K562 (cell line): ENCODE results near the gene NUAK2. TPM values are rescaled to one million over a fixed set of nuclear protein-coding genes. Genes with fewer than 3 reads are reported as not detected.

Source experiments
- ATF4 ChIP-seq: fragments of 450-650 bp; formaldehyde crosslinking; IDR thresholded peaks from 2 replicates; pipeline ENCODE4 v1.4.0; 2022; ENCODE audit warnings: mild to moderate bottlenecking, moderate library complexity
- DACH1 ChIP-seq: fragments of 450-650 bp; IDR thresholded peaks from 2 replicates; pipeline ENCODE4 v1.6.1; 2018; ENCODE audit not compliant: partially characterized antibody
- ELF1 ChIP-seq: fragments of 200-800 bp; sonication (Bioruptor generic); IDR thresholded peaks from 2 replicates; pipeline ENCODE4 v1.6.1; 2016; ENCODE audit warnings: missing genetic modification characterization, missing compliant biosample characterization
- EWSR1 ChIP-seq: fragments of 450-650 bp; IDR thresholded peaks from 2 replicates; pipeline ENCODE4 v1.6.1; 2018; ENCODE audit warnings: borderline replicate concordance, mild to moderate bottlenecking, low read depth, moderate library complexity; ENCODE audit not compliant: partially characterized antibody
- HIVEP1 ChIP-seq: fragments of 250-450 bp; sonication (Bioruptor Pico); IDR thresholded peaks from 2 replicates; pipeline ENCODE4 v1.4.0; 2020; ENCODE audit warnings: mild to moderate bottlenecking
- JUN ChIP-seq, 2 experiments: sonication (generic) in 1 of 2; formaldehyde crosslinking in 1 of 2; IDR thresholded peaks; 2 replicates each; pipeline versions ENCODE4 v1.6.1 to v1.8.0; 2012 to 2022; ENCODE audit warnings: borderline replicate concordance in 2 of 2, mild to moderate bottlenecking in 2 of 2, improper control_type of control experiment in 1 of 2, low read depth in 1 of 2, low read length in 1 of 2, missing genetic modification reagents in 1 of 2
- NCOA1 ChIP-seq: fragments of 450-650 bp; IDR thresholded peaks from 2 replicates; pipeline ENCODE4 v1.6.1; 2016; ENCODE audit warnings: low read depth
- NFXL1 ChIP-seq: fragments of 450-650 bp; formaldehyde crosslinking; IDR thresholded peaks from 2 replicates; pipeline ENCODE4 v1.4.0; 2021; ENCODE audit warnings: mild to moderate bottlenecking
- NR3C1 ChIP-seq: sonication (generic); formaldehyde crosslinking; IDR thresholded peaks from 2 replicates; pipeline ENCODE4 v1.8.1; 2022; ENCODE audit warnings: missing genetic modification reagents
- PHF20 ChIP-seq: fragments of 450-650 bp; IDR thresholded peaks from 2 replicates; pipeline ENCODE4 v1.6.1; 2018; ENCODE audit not compliant: partially characterized antibody
- SIX5 ChIP-seq, 2 experiments: IDR thresholded peaks; 2 replicates each; pipeline ENCODE4 v1.6.1; 2011; ENCODE audit warnings: low read length in 2 of 2, borderline replicate concordance in 1 of 2, low read depth in 1 of 2, mild to moderate bottlenecking in 1 of 2, moderate library complexity in 1 of 2; ENCODE audit not compliant: insufficient read depth in 1 of 2
- SREBF1 ChIP-seq: fragments of 150-350 bp; IDR thresholded peaks from 2 replicates; pipeline ENCODE4 v1.6.1; 2014; ENCODE audit warnings: antibody characterized with exemption, low read depth, low read length, borderline replicate concordance
- WHSC1 ChIP-seq: IDR thresholded peaks from one replicate; pipeline ENCODE4 v1.6.1; 2012; ENCODE audit warnings: low read length, control low read depth, inconsistent platforms
- ZKSCAN8 ChIP-seq: fragments of 200-800 bp; sonication (Bioruptor generic); IDR thresholded peaks from 2 replicates; pipeline ENCODE4 v1.6.1; 2016; ENCODE audit warnings: missing genetic modification characterization, missing compliant biosample characterization
- ZNF24 ChIP-seq: fragments of 450-650 bp; IDR thresholded peaks from 2 replicates; pipeline ENCODE4 v1.6.1; 2016
- ZNF696 ChIP-seq: fragments of 250-450 bp; sonication (Bioruptor Pico); conservative IDR thresholded peaks from 2 replicates; pipeline ENCODE4 v1.4.0; 2020; ENCODE audit warnings: mild to moderate bottlenecking, moderate library complexity
- ZNF778 ChIP-seq: fragments of 450-650 bp; formaldehyde crosslinking; IDR thresholded peaks from 2 replicates; pipeline ENCODE4 v1.4.0; 2020; ENCODE audit warnings: mild to moderate bottlenecking, moderate library complexity
- polyA plus RNA-seq, 8 experiments: library from polyadenylated mRNA; depleted of rRNA in 4 of 8; stranded (reverse) in 5 of 8; unstranded in 3 of 8; fragments of >200 nt; fragmentation: Nextera tagmentation in 2 of 8; fragmentation: Illumina TruSeq in 1 of 8; extraction: Ambion mirVana in 2 of 8; extraction: Trizol in 1 of 8; gene quantifications; 2 replicates each; pipeline versions ENCODE4 v1.2.1 to v1.2.3, GENCODE V29; 2011 to 2014; ENCODE audit warnings: inconsistent platforms in 1 of 8, missing spikeins in 1 of 8
- total RNA-seq, 7 experiments: library from RNA; depleted of rRNA in 6 of 7; stranded (reverse); fragments of >200 nt in 6 of 7; fragmentation: Illumina TruSeq in 2 of 7; extraction: Trizol in 2 of 7; gene quantifications; 2 replicates each; pipeline versions ENCODE4 v1.2.1 to v1.2.3, GENCODE V29; 2011 to 2021; ENCODE audit warnings: low replicate concordance in 1 of 7
- TF ChIP-seq, protein P1 (sequence below): fragments of 450-650 bp; IDR thresholded peaks from 2 replicates; pipeline ENCODE4 v1.6.1; 2016; ENCODE audit warnings: borderline replicate concordance
- TF ChIP-seq, protein P2 (sequence below): sonication (generic); formaldehyde crosslinking; IDR thresholded peaks from 2 replicates; pipeline ENCODE4 v1.8.1; 2023; ENCODE audit warnings: mild to moderate bottlenecking, missing genetic modification reagents
- TF ChIP-seq, protein P3 (sequence below): sonication (generic); formaldehyde crosslinking; IDR thresholded peaks from 2 replicates; pipeline ENCODE4 v1.8.0; 2022; ENCODE audit warnings: missing genetic modification reagents, mild to moderate bottlenecking, borderline replicate concordance

Gene NUAK2
- total and polyA plus RNA-seq, 9 of the 15 experiments (the other 6 are each of a cell fraction or from before 2014, with no cell fraction given), result 0.04 to 0.44 (median 0.14) TPM

DNA sequence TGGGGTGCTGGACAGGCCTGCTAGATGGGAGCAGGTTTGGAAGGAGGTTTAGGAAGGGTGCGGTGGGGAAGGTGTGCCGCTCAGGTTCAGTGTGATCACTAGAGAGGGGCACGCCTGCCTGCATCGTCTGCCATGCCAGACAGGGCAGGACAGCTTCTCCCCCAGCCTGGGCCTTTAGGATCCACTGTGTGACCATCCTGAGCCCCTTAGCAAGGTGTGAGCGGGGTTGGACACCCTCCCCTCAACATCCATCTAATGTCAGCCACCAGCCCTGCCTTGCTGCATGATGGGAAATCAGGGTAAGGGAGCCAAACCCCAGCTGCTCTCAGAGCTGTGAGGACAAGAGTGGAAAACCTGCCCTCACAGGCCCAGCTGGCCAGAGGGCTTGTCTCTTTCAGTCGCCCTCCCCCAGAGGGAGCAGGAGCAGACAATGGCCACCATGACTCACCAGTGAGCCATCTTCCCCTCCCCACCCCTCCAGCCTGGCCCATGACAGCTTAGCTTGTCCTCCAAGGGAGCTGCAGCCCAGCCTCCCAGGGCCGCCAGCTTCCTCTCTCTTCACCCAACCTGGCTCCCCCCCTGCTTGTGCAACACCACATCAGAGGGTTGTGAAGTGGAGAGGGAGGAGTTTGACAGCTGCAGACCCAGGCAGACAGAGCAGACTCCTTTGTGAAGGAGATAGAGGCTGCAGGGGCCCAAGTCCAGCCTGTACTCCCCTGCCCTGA lies 37.0 kb downstream of the NUAK2 start (continued):
- TF ChIP-seq, protein P1, sequence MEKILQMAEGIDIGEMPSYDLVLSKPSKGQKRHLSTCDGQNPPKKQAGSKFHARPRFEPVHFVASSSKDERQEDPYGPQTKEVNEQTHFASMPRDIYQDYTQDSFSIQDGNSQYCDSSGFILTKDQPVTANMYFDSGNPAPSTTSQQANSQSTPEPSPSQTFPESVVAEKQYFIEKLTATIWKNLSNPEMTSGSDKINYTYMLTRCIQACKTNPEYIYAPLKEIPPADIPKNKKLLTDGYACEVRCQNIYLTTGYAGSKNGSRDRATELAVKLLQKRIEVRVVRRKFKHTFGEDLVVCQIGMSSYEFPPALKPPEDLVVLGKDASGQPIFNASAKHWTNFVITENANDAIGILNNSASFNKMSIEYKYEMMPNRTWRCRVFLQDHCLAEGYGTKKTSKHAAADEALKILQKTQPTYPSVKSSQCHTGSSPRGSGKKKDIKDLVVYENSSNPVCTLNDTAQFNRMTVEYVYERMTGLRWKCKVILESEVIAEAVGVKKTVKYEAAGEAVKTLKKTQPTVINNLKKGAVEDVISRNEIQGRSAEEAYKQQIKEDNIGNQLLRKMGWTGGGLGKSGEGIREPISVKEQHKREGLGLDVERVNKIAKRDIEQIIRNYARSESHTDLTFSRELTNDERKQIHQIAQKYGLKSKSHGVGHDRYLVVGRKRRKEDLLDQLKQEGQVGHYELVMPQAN, result no peak
- TF ChIP-seq ZNF24, result peak; percentile 43; the same call in 1 of the 2 replicates
- no peak for TF ChIP-seq NR3C1 (CRISPR knock-in tag)
- no peak for TF ChIP-seq ELF1 (tag)
- no peak for TF ChIP-seq WHSC1
- no peak for TF ChIP-seq NCOA1
- TF ChIP-seq SREBF1, result 0 out of 2 replicates have a peak, but pooled peaks have one; percentile 33
- TF ChIP-seq ZKSCAN8, result no peak
- TF ChIP-seq, protein P2, sequence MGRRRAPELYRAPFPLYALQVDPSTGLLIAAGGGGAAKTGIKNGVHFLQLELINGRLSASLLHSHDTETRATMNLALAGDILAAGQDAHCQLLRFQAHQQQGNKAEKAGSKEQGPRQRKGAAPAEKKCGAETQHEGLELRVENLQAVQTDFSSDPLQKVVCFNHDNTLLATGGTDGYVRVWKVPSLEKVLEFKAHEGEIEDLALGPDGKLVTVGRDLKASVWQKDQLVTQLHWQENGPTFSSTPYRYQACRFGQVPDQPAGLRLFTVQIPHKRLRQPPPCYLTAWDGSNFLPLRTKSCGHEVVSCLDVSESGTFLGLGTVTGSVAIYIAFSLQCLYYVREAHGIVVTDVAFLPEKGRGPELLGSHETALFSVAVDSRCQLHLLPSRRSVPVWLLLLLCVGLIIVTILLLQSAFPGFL (CRISPR knock-in tag), result no peak
- no peak for TF ChIP-seq SIX5 (IDR thresholded peaks at IDR 0.05; ENCODE audit: borderline replicate concordance in 1 of 2, insufficient read depth in 1 of 2, low read depth in 1 of 2, low read length in 2 of 2)
- no peak for TF ChIP-seq ZNF778 (CRISPR knock-in tag)
- TF ChIP-seq, protein P3, sequence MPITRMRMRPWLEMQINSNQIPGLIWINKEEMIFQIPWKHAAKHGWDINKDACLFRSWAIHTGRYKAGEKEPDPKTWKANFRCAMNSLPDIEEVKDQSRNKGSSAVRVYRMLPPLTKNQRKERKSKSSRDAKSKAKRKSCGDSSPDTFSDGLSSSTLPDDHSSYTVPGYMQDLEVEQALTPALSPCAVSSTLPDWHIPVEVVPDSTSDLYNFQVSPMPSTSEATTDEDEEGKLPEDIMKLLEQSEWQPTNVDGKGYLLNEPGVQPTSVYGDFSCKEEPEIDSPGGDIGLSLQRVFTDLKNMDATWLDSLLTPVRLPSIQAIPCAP, result no peak
- no peak for TF ChIP-seq HIVEP1 (CRISPR knock-in tag)
- no peak for TF ChIP-seq EWSR1
- TF ChIP-seq ATF4 (CRISPR knock-in tag), result no peak
- no peak for TF ChIP-seq PHF20
- TF ChIP-seq JUN (IDR thresholded peaks at IDR 0.05; ENCODE audit: borderline replicate concordance, low read depth, low read length), result peak; percentile 97
- no peak for TF ChIP-seq JUN (CRISPR knock-in tag; IDR thresholded peaks at IDR 0.05; ENCODE audit: borderline replicate concordance)
- TF ChIP-seq ZNF696 (CRISPR knock-in tag), result no peak
- no peak for TF ChIP-seq NFXL1
- peak; percentile 78 for TF ChIP-seq DACH1
